IMR-90 (cell line): ENCODE results near the gene COL24A1. TPM values are rescaled to one million over a fixed set of nuclear protein-coding genes. Genes with fewer than 3 reads are reported as not detected.

Experiments
- ATAC-seq: fragments of 200-7000 bp; cut with Tn5 transposase; 2 replicates; pipeline ENCODE4 v1.9.1; 2020; ENCODE audit warnings: low read depth, mild to moderate bottlenecking, moderate library complexity
- BruUV-seq: library from RNA; stranded (reverse); fragments of 400-500 nt; replicated peaks from 2 replicates; lab custom pipeline; 2021; lab: Mats Ljungman, UMichigan
- CTCF ChIA-PET: fragments of 300-600 bp; formaldehyde crosslinking; extraction: SDS; loops from one replicate; lab custom pipeline; 2021; ENCODE audit warnings: antibody characterized with exemption; lab: Yijun Ruan, JAX
- POLR2A ChIA-PET: fragments of 300-600 bp; sonication (Branson Sonifier 250); formaldehyde crosslinking; loops from one replicate; lab custom pipeline; 2022; ENCODE audit warnings: antibody characterized with exemption; ENCODE audit not compliant: unreplicated experiment; lab: Charles Lee
- DNase-seq: peaks from one replicate; pipeline ENCODE4 v3.0.0; 2013
- H2AFZ ChIP-seq: replicated peaks from 2 replicates; pipeline ENCODE3; 2013; ENCODE audit warnings: low read length, mild to moderate bottlenecking; ENCODE audit not compliant: poor library complexity
- H2AK5ac ChIP-seq: 2 replicates; pipeline ENCODE4 v1.6.1; 2013; ENCODE audit warnings: low read depth, low read length, inconsistent platforms
- H2AK9ac ChIP-seq: replicated peaks from 2 replicates; pipeline ENCODE3; 2013; ENCODE audit warnings: mild to moderate bottlenecking, low read depth, low read length, moderate library complexity; ENCODE audit not compliant: poor library complexity
- H2BK120ac ChIP-seq: 2 replicates; pipeline ENCODE4 v1.6.1; 2013; ENCODE audit warnings: low read depth, low read length, inconsistent platforms
- H2BK15ac ChIP-seq: 3 replicates; pipeline ENCODE4 v1.6.1; 2013; ENCODE audit warnings: low read depth, low read length, inconsistent platforms
- H2BK20ac ChIP-seq: 2 replicates; pipeline ENCODE4 v1.6.1; 2013; ENCODE audit warnings: low read depth, mild to moderate bottlenecking, inconsistent platforms, low read length, moderate library complexity
- H2BK5ac ChIP-seq: 2 replicates; pipeline ENCODE4 v1.6.1; 2013; ENCODE audit warnings: mild to moderate bottlenecking, low read depth, low read length, inconsistent platforms; ENCODE audit not compliant: poor library complexity, severe bottlenecking
- H3K14ac ChIP-seq: replicated peaks from 2 replicates; pipeline ENCODE4 v1.6.1; 2013; ENCODE audit warnings: low read depth, low read length, inconsistent platforms
- H3K18ac ChIP-seq: 2 replicates; pipeline ENCODE4 v1.6.1; 2013; ENCODE audit warnings: low read depth, low read length, control low read depth
- H3K23ac ChIP-seq: 2 replicates; pipeline ENCODE4 v1.6.1; 2013; ENCODE audit warnings: low read depth, low read length, inconsistent platforms
- H3K27ac ChIP-seq: 2 replicates; pipeline ENCODE4 v1.5.1; 2013; ENCODE audit warnings: mild to moderate bottlenecking, control low read depth, low read length; ENCODE audit not compliant: insufficient read depth
- H3K27me3 ChIP-seq: 2 replicates; pipeline ENCODE4 v1.6.1; 2013; ENCODE audit warnings: low read length; ENCODE audit not compliant: control insufficient read depth, insufficient read depth
- H3K36me3 ChIP-seq: 2 replicates; pipeline ENCODE4 v1.6.1; 2013; ENCODE audit warnings: low read length, mixed read lengths; ENCODE audit not compliant: control insufficient read depth, insufficient read depth
- H3K4ac ChIP-seq: 2 replicates; pipeline ENCODE4 v1.6.1; 2013; ENCODE audit warnings: low read depth, low read length, inconsistent platforms
- H3K4me1 ChIP-seq: 2 replicates; pipeline ENCODE4 v1.6.1; 2013; ENCODE audit warnings: low read length, mixed read lengths; ENCODE audit not compliant: control insufficient read depth, insufficient read depth
- H3K4me2 ChIP-seq: 2 replicates; pipeline ENCODE4 v1.6.1; 2013; ENCODE audit warnings: low read depth, mild to moderate bottlenecking, control low read depth, low read length, moderate library complexity
- H3K4me3 ChIP-seq: 2 replicates; pipeline ENCODE4 v1.5.1; 2013; ENCODE audit warnings: low read depth, mild to moderate bottlenecking, control low read depth, low read length, moderate library complexity; ENCODE audit not compliant: insufficient read depth
- H3K56ac ChIP-seq: 2 replicates; pipeline ENCODE4 v1.6.1; 2013; ENCODE audit warnings: low read length, inconsistent platforms; ENCODE audit not compliant: insufficient read depth; ENCODE audit errors: extremely low read depth
- H3K79me1 ChIP-seq, 2 experiments: 2 replicates each; pipeline ENCODE4 v1.6.1; 2013; ENCODE audit warnings: low read length in 2 of 2, inconsistent platforms in 1 of 2, low read depth in 1 of 2
- H3K9ac ChIP-seq: 2 replicates; pipeline ENCODE4 v1.6.1; 2013; ENCODE audit warnings: low read depth, low read length, control low read depth
- H3K9me1 ChIP-seq: 2 replicates; pipeline ENCODE4 v1.6.1; 2013; ENCODE audit warnings: low read length, inconsistent platforms; ENCODE audit not compliant: insufficient read depth
- H3K9me3 ChIP-seq: 2 replicates; pipeline ENCODE4 v1.6.1; 2013; ENCODE audit warnings: low read length; ENCODE audit not compliant: control insufficient read depth, insufficient read depth
- H4K20me1 ChIP-seq: 2 replicates; pipeline ENCODE4 v1.6.1; 2013; ENCODE audit warnings: low read length, inconsistent platforms; ENCODE audit not compliant: insufficient read depth
- H4K5ac ChIP-seq: 2 replicates; pipeline ENCODE4 v1.6.1; 2013; ENCODE audit warnings: mild to moderate bottlenecking, low read depth, low read length, control low read depth
- H4K8ac ChIP-seq, 2 experiments: 2 replicates each; pipeline ENCODE4 v1.6.1; 2013; ENCODE audit warnings: low read depth in 2 of 2, low read length in 2 of 2, control low read depth in 1 of 2, inconsistent platforms in 1 of 2
- H4K91ac ChIP-seq: 2 replicates; pipeline ENCODE4 v1.6.1; 2013; ENCODE audit warnings: low read depth, low read length, inconsistent platforms; ENCODE audit not compliant: insufficient read depth
- BHLHE40 ChIP-seq: fragments of 150-350 bp; IDR thresholded peaks from 2 replicates; pipeline ENCODE4 v1.6.1; 2016; ENCODE audit warnings: mild to moderate bottlenecking, low read depth, low read length
- CEBPB ChIP-seq: IDR thresholded peaks from 2 replicates; pipeline ENCODE4 v1.6.1; 2012; ENCODE audit warnings: low read depth, low read length, improper control_type of control experiment
- CHD1 ChIP-seq: IDR thresholded peaks from 2 replicates; pipeline ENCODE4 v1.6.1; 2012; ENCODE audit warnings: low read depth, low read length, improper control_type of control experiment
- ELK1 ChIP-seq: fragments of 150-350 bp; IDR thresholded peaks from 2 replicates; pipeline ENCODE4 v1.6.1; 2016; ENCODE audit warnings: low read depth, mild to moderate bottlenecking, low read length, moderate library complexity, borderline replicate concordance
- FOS ChIP-seq: fragments of 150-350 bp; IDR thresholded peaks from 2 replicates; pipeline ENCODE4 v1.6.1; 2016; ENCODE audit warnings: low read depth, low read length
- MAZ ChIP-seq: IDR thresholded peaks from 2 replicates; pipeline ENCODE4 v1.6.1; 2012; ENCODE audit warnings: low read depth, mild to moderate bottlenecking, low read length, improper control_type of control experiment, moderate library complexity, borderline replicate concordance
- MXI1 ChIP-seq: IDR thresholded peaks from 2 replicates; pipeline ENCODE4 v1.6.1; 2012; ENCODE audit warnings: low read depth, mild to moderate bottlenecking, low read length, moderate library complexity, borderline replicate concordance
- NFE2L2 ChIP-seq: fragments of 150-350 bp; IDR thresholded peaks from 2 replicates; pipeline ENCODE4 v1.6.1; 2016; ENCODE audit warnings: low read depth, mild to moderate bottlenecking, low read length
- POLR2A ChIP-seq: IDR thresholded peaks from 2 replicates; pipeline ENCODE4 v1.6.1; 2012; ENCODE audit warnings: mild to moderate bottlenecking, low read depth, low read length
- RCOR1 ChIP-seq: IDR thresholded peaks from 2 replicates; pipeline ENCODE4 v1.6.1; 2012; ENCODE audit warnings: mild to moderate bottlenecking, low read length, improper control_type of control experiment; ENCODE audit not compliant: insufficient replicate concordance
- RFX5 ChIP-seq: IDR thresholded peaks from 2 replicates; pipeline ENCODE4 v1.8.0; 2012; ENCODE audit warnings: low read depth, mild to moderate bottlenecking, low read length, moderate library complexity
- SMC3 ChIP-seq: fragments of 150-350 bp; IDR thresholded peaks from 2 replicates; pipeline ENCODE4 v1.6.1; 2016; ENCODE audit warnings: low read depth, mild to moderate bottlenecking, antibody characterized with exemption, low read length, moderate library complexity
- WGBS, 2 experiments: methylation state at CpG; one replicate each; pipeline versions ENCODE4 v1.1.5 to v1.1.7; 2013; ENCODE audit warnings: missing lambda C conversion rate in 2 of 2; ENCODE audit not compliant: insufficient read length in 1 of 2; ENCODE audit errors: extremely low coverage in 2 of 2; 5-methylcytosine and 5-hydroxymethylcytosine counted together
- dilution Hi-C: fragments of 300-500 bp; cut with HindIII; formaldehyde crosslinking; loops from one replicate; pipeline ENCODE4 v1.14.3; 2018; ENCODE audit warnings: low sequenced_read_pairs; ENCODE audit not compliant: unreplicated experiment
- in situ Hi-C: fragments of 300-500 bp; cut with MboI; formaldehyde crosslinking; loops from 3 replicates; pipeline ENCODE4 v1.14.3; 2019; ENCODE audit warnings: low sequenced_read_pairs, inconsistent platforms, mixed read lengths
- intact Hi-C: fragments of 100-400 bp; cut with micrococcal nuclease; formaldehyde crosslinking; loops from 2 replicates; pipeline ENCODE4 v1.10.0; 2022
- polyA plus RNA-seq, 3 experiments: library from polyadenylated mRNA; depleted of rRNA; stranded (reverse); fragments of >200 nt; gene quantifications; 2 replicates each; pipeline ENCODE4 v1.2.3, GENCODE V29; 2012; ENCODE audit warnings: low replicate concordance in 1 of 3
- total RNA-seq: library from RNA; depleted of rRNA; stranded (reverse); fragments of >200 nt; gene quantifications from 2 replicates; pipeline ENCODE4 v1.2.3, GENCODE V29; 2012

The COL24A1 gene
- total and polyA plus RNA-seq, 2 of the 4 experiments (the other 2 are of a cell fraction), result 1.4 to 2.2 TPM

GRCh38 chr1:86146566-86146965 lies 10.0 kb downstream of the COL24A1 start:
- no peak overlapping the region for H3K27ac ChIP-seq
- in situ Hi-C loops (no loop called here), dilution Hi-C loops (no loop called here), intact Hi-C loops (no loop called here)
- no peak overlapping the region for H3K4ac ChIP-seq
- TF ChIP-seq RCOR1 (no peak), MAZ (no peak), ELK1 (no peak), POLR2A (no peak), MXI1 (no peak), RFX5 (no peak), SMC3 (no peak), BHLHE40 (no peak), CHD1 (no peak), CEBPB (no peak), FOS (no peak), NFE2L2 (no peak)
- no peaks in the 10 kb centered on the region for H3K36me3 ChIP-seq
- H3K79me1 ChIP-seq, result no peaks in the 10 kb centered on the region
- H3K4me1 ChIP-seq, result no peaks in the 10 kb centered on the region
- H2AK5ac ChIP-seq, result no peak overlapping the region
- ATAC-seq, result no peak
- H2BK20ac ChIP-seq, result no peak overlapping the region
- H3K23ac ChIP-seq, result no peak overlapping the region
- H3K4me3 ChIP-seq, result no peak overlapping the region
- H3K56ac ChIP-seq, result no peak overlapping the region
- H2AFZ ChIP-seq, result no peak overlapping the region
- H3K9ac ChIP-seq, result no peak overlapping the region
- H2AK9ac ChIP-seq, result no peak overlapping the region
- H3K4me2 ChIP-seq, result no peak overlapping the region
- H2BK5ac ChIP-seq, result no peak overlapping the region
- no peak overlapping the region for H4K8ac ChIP-seq
- POLR2A ChIA-PET, result no interaction called here
- no peak overlapping the region for H4K5ac ChIP-seq
- no CpG with 5 or more reads among the region's 2 CpGs for WGBS, 2 experiments
- BruUV-seq, result no TSS peak
- DNase-seq, result no peak
- no peaks in the 10 kb centered on the region for H3K27me3 ChIP-seq
- H3K18ac ChIP-seq, result no peak overlapping the region
- H3K9me1 ChIP-seq, result no peaks in the 10 kb centered on the region
- H2BK15ac ChIP-seq, result no peak overlapping the region
- H4K20me1 ChIP-seq, result no peaks in the 10 kb centered on the region
- H2BK120ac ChIP-seq, result no peak overlapping the region
- no peaks in the 10 kb centered on the region for H3K9me3 ChIP-seq
- H4K91ac ChIP-seq, result no peak overlapping the region
- CTCF ChIA-PET, result interaction anchor here (1.0 kb wide), 1 partner anchor 8 kb away, joined by 3 read pairs; no protein-coding TSS in a partner anchor
- no peak overlapping the region for H3K14ac ChIP-seq
